ENCODE measurements around the gene KRT38. TPM values are rescaled to one million over a fixed set of nuclear protein-coding genes. Genes with fewer than 3 reads are reported as not detected.

KRT38 gene
- total and polyA plus RNA-seq, 4 donors = not detected

- Histone ChIP-seq H3K36me3 (ENCODE audit: control insufficient read depth in 4 of 4, insufficient read depth in 3 of 4, low read depth in 1 of 4, low read length in 3 of 4) (no peaks in the 10 kb centered on the region), H3K4me1 (ENCODE audit: control insufficient read depth in 4 of 4, insufficient read depth in 4 of 4, low read length in 3 of 4) (no peaks in the 10 kb centered on the region), H3K4me3 (ENCODE audit: low read depth in 1 of 3, low read length in 3 of 3) (no peak overlapping the region), H3K9me3 (ENCODE audit: control insufficient read depth in 4 of 4, low read length in 3 of 4) (no peaks in the 10 kb centered on the region), H3K27me3 (ENCODE audit: control insufficient read depth in 4 of 4, insufficient read depth in 4 of 4, low read length in 3 of 4) (peaks cover 0 to 3% (median 0%) of the 10 kb centered on the region in 4 donors), H3K27ac (ENCODE audit: low read depth in 1 of 2, low read length in 2 of 2) (no peak overlapping the region), H3K9ac (ENCODE audit: low read depth in 1 of 2, low read length in 2 of 2) (no peak overlapping the region)
- no peak for TF ChIP-seq HNF4G (IDR thresholded peaks at IDR 0.05)
- TF ChIP-seq NR2F2 (IDR thresholded peaks at IDR 0.05) = no peak
- TF ChIP-seq SP1 (IDR thresholded peaks at IDR 0.05) = no peak
- no peak for TF ChIP-seq YY1 (IDR thresholded peaks at IDR 0.05)
- TF ChIP-seq TAF1 (conservative IDR thresholded peaks at IDR 0.05) = no peak
- TF ChIP-seq, protein P1, sequence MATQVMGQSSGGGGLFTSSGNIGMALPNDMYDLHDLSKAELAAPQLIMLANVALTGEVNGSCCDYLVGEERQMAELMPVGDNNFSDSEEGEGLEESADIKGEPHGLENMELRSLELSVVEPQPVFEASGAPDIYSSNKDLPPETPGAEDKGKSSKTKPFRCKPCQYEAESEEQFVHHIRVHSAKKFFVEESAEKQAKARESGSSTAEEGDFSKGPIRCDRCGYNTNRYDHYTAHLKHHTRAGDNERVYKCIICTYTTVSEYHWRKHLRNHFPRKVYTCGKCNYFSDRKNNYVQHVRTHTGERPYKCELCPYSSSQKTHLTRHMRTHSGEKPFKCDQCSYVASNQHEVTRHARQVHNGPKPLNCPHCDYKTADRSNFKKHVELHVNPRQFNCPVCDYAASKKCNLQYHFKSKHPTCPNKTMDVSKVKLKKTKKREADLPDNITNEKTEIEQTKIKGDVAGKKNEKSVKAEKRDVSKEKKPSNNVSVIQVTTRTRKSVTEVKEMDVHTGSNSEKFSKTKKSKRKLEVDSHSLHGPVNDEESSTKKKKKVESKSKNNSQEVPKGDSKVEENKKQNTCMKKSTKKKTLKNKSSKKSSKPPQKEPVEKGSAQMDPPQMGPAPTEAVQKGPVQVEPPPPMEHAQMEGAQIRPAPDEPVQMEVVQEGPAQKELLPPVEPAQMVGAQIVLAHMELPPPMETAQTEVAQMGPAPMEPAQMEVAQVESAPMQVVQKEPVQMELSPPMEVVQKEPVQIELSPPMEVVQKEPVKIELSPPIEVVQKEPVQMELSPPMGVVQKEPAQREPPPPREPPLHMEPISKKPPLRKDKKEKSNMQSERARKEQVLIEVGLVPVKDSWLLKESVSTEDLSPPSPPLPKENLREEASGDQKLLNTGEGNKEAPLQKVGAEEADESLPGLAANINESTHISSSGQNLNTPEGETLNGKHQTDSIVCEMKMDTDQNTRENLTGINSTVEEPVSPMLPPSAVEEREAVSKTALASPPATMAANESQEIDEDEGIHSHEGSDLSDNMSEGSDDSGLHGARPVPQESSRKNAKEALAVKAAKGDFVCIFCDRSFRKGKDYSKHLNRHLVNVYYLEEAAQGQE (IDR thresholded peaks at IDR 0.05) = no peak
- no peak for TF ChIP-seq RXRA (IDR thresholded peaks at IDR 0.05)
- TF ChIP-seq FOXA1 (IDR thresholded peaks at IDR 0.05) = no peak
- TF ChIP-seq GABPA (IDR thresholded peaks at IDR 0.05 in 1 of 2, conservative IDR thresholded peaks at IDR 0.05 in 1 of 2) = no peak
- TF ChIP-seq FOXA2 (IDR thresholded peaks at IDR 0.05) = no peak
- TF ChIP-seq EGR1 (IDR thresholded peaks at IDR 0.05; ENCODE audit: low read depth in 2 of 2) = no peak
- TF ChIP-seq CTCF (IDR thresholded peaks at IDR 0.05; ENCODE audit: low read depth, low read length, missing input control) = no peak
- TF ChIP-seq JUND (IDR thresholded peaks at IDR 0.05) = no peak
- TF ChIP-seq ATF3 (IDR thresholded peaks at IDR 0.05) = no peak
- no peak for TF ChIP-seq MAX (IDR thresholded peaks at IDR 0.05)
- TF ChIP-seq, protein P2, sequence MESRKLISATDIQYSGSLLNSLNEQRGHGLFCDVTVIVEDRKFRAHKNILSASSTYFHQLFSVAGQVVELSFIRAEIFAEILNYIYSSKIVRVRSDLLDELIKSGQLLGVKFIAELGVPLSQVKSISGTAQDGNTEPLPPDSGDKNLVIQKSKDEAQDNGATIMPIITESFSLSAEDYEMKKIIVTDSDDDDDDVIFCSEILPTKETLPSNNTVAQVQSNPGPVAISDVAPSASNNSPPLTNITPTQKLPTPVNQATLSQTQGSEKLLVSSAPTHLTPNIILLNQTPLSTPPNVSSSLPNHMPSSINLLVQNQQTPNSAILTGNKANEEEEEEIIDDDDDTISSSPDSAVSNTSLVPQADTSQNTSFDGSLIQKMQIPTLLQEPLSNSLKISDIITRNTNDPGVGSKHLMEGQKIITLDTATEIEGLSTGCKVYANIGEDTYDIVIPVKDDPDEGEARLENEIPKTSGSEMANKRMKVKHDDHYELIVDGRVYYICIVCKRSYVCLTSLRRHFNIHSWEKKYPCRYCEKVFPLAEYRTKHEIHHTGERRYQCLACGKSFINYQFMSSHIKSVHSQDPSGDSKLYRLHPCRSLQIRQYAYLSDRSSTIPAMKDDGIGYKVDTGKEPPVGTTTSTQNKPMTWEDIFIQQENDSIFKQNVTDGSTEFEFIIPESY (IDR thresholded peaks at IDR 0.05) = no peak
- 47% methylated on average over 4 of the region's 4 CpGs for WGBS
- no peak for DNase-seq (ENCODE audit: low spot score)
These were observed 6.8 kb downstream of the KRT38 start for GRCh38 chr17:41434005-41434404.

DNA sequence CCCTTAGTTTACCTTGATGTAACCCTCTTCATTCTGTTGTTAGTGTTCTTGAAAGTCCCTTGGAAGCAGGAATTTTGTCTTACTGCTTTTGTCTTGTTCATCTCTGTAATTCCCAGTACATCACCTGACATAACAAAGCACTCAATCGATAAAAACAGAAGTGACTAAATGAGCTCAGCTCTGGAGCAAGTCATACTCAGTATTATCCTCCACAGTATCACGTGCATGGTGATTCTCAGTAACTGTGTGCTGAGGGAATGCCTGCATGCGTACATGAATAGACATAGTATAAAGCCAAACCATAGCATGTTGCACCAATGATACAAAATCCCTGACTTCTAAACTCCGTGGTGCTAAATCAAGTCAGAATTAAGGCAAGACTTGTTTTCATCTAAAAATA is 7.2 kb downstream of the KRT38 start:
- no peak for DNase-seq (ENCODE audit: low spot score)

More for the DNA sequence above, 7.2 kb downstream of the KRT38 start:
- WGBS = 55% methylated on average over 4 of the region's 4 CpGs
- H3K27me3 ChIP-seq (ENCODE audit: control insufficient read depth in 4 of 4, insufficient read depth in 4 of 4, low read length in 3 of 4) = peaks cover 0 to 3% (median 0%) of the 10 kb centered on the region in 4 donors
- TF ChIP-seq, protein P2 (IDR thresholded peaks at IDR 0.05) = no peak
- no peak for TF ChIP-seq RXRA (IDR thresholded peaks at IDR 0.05)
- TF ChIP-seq JUND (IDR thresholded peaks at IDR 0.05) = no peak
- TF ChIP-seq, protein P1 (IDR thresholded peaks at IDR 0.05) = no peak
- no peak for TF ChIP-seq TAF1 (conservative IDR thresholded peaks at IDR 0.05)
- no peak for TF ChIP-seq NR2F2 (IDR thresholded peaks at IDR 0.05)
- TF ChIP-seq RAD21 (IDR thresholded peaks at IDR 0.05) = no peak
- TF ChIP-seq SP1 (IDR thresholded peaks at IDR 0.05) = no peak
- TF ChIP-seq GABPA (IDR thresholded peaks at IDR 0.05 in 1 of 2, conservative IDR thresholded peaks at IDR 0.05 in 1 of 2) = no peak
- H3K4me3 ChIP-seq (ENCODE audit: low read depth in 1 of 3, low read length in 3 of 3) = no peak overlapping the region
- no peak overlapping the region for H3K27ac ChIP-seq (ENCODE audit: low read depth in 1 of 2, low read length in 2 of 2)
- H3K9me3 ChIP-seq (ENCODE audit: control insufficient read depth in 4 of 4, low read length in 3 of 4) = no peaks in the 10 kb centered on the region
- H3K36me3 ChIP-seq (ENCODE audit: control insufficient read depth in 4 of 4, insufficient read depth in 3 of 4, low read depth in 1 of 4, low read length in 3 of 4) = no peaks in the 10 kb centered on the region
- no peak overlapping the region for H3K9ac ChIP-seq (ENCODE audit: low read depth in 1 of 2, low read length in 2 of 2)
- no peaks in the 10 kb centered on the region for H3K4me1 ChIP-seq (ENCODE audit: control insufficient read depth in 4 of 4, insufficient read depth in 4 of 4, low read length in 3 of 4)
